IPS DF 6.9 (cell line): ENCODE data around the gene KATNIP.

Experiments
- DNase-seq: peaks from one replicate; pipeline ENCODE4 v3.0.0-alpha.2; 2013; ENCODE audit warnings: low read depth, low spot score
- H3K27ac ChIP-seq: one replicate; pipeline ENCODE4 v1.5.1; 2013; ENCODE audit warnings: low read length, control low read depth
- H3K27me3 ChIP-seq: 2 replicates; pipeline ENCODE4 v1.6.1; 2013; ENCODE audit warnings: mild to moderate bottlenecking, low read length; ENCODE audit not compliant: control insufficient read depth, insufficient read depth
- H3K36me3 ChIP-seq: 2 replicates; pipeline ENCODE4 v1.6.1; 2013; ENCODE audit warnings: low read length; ENCODE audit not compliant: control insufficient read depth, insufficient read depth
- H3K4me1 ChIP-seq: 2 replicates; pipeline ENCODE4 v1.6.1; 2013; ENCODE audit warnings: low read length; ENCODE audit not compliant: control insufficient read depth, insufficient read depth
- H3K4me3 ChIP-seq: 2 replicates; pipeline ENCODE4 v1.5.1; 2013; ENCODE audit warnings: mild to moderate bottlenecking, low read length
- H3K9me3 ChIP-seq: 2 replicates; pipeline ENCODE4 v1.6.1; 2013; ENCODE audit warnings: low read length, inconsistent platforms; ENCODE audit not compliant: control insufficient read depth, insufficient read depth
- WGBS: extraction: QIAGEN DNeasy Blood & Tissue Kit; methylation state at CpG from one replicate; pipeline ENCODE4 v1.1.7; 2013; ENCODE audit warnings: mixed read lengths, missing lambda C conversion rate; ENCODE audit not compliant: insufficient read length, insufficient coverage; 5-methylcytosine and 5-hydroxymethylcytosine counted together

KATNIP gene

GRCh38 chr16:27579087-27579980 lies 29.4 kb downstream of the KATNIP start:
- no peak overlapping the region for H3K27ac ChIP-seq
- H3K27me3 ChIP-seq, result no peaks in the 10 kb centered on the region
- no peaks in the 10 kb centered on the region for H3K36me3 ChIP-seq
- no peaks in the 10 kb centered on the region for H3K4me1 ChIP-seq
- no peak for DNase-seq
- H3K9me3 ChIP-seq, result no peaks in the 10 kb centered on the region
- WGBS, result no CpG with 5 or more reads among the region's 4 CpGs
- H3K4me3 ChIP-seq, result no peak overlapping the region

DNA sequence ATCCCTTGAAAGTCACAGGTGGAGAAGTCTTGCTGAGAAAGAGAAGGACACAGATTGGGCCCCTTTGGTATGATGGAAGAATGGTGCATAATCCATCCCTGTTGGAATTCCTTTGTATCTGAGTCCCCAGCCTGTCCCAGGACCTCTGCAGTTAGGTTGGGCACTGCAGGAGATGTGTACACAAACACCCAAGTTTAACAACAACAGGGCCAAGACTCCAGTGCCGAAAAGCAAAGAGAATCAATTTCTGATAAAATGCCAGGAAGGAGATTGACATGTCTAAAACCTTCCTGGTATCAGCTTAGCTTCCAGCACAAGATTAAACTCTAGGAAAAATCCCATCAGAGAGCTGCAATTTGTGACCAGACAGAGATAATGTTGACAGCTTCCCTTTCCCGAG lies 32.9 kb downstream of the KATNIP start:
- Histone ChIP-seq H3K9me3 (no peaks in the 10 kb centered on the region), H3K4me3 (no peak overlapping the region), H3K27me3 (no peaks in the 10 kb centered on the region), H3K27ac (no peak overlapping the region), H3K36me3 (no peaks in the 10 kb centered on the region), H3K4me1 (no peaks in the 10 kb centered on the region)
- no CpG with 5 or more reads among the region's 2 CpGs for WGBS
- no peak for DNase-seq

GRCh38 chr16:27583634-27584033 lies 33.7 kb downstream of the KATNIP start:
- no peak overlapping the region for H3K4me3 ChIP-seq
- H3K36me3 ChIP-seq, result no peaks in the 10 kb centered on the region
- H3K4me1 ChIP-seq, result no peaks in the 10 kb centered on the region
- no CpG with 5 or more reads among the region's 1 CpG for WGBS
- no peaks in the 10 kb centered on the region for H3K27me3 ChIP-seq
- H3K9me3 ChIP-seq, result no peaks in the 10 kb centered on the region
- H3K27ac ChIP-seq, result no peak overlapping the region
- DNase-seq, result no peak

- no peaks in the 10 kb centered on the region for H3K4me1 ChIP-seq
- no peaks in the 10 kb centered on the region for H3K36me3 ChIP-seq
- H3K27me3 ChIP-seq, result no peaks in the 10 kb centered on the region
- WGBS, result no CpG with 5 or more reads among the region's 5 CpGs
- no peak for DNase-seq
- no peak overlapping the region for H3K4me3 ChIP-seq
- H3K9me3 ChIP-seq, result no peaks in the 10 kb centered on the region
- no peak overlapping the region for H3K27ac ChIP-seq
These were observed 35.3 kb downstream of the KATNIP start for GRCh38 chr16:27585200-27585599.

- Histone ChIP-seq H3K4me1 (no peaks in the 10 kb centered on the region), H3K4me3 (no peak overlapping the region), H3K9me3 (no peaks in the 10 kb centered on the region), H3K27me3 (no peaks in the 10 kb centered on the region), H3K27ac (no peak overlapping the region), H3K36me3 (no peaks in the 10 kb centered on the region)
- no peak for DNase-seq
- no CpG with 5 or more reads among the region's 8 CpGs for WGBS
These were observed 36.8 kb downstream of the KATNIP start for GRCh38 chr16:27586711-27587110.

- Histone ChIP-seq H3K27ac (no peak overlapping the region), H3K36me3 (no peaks in the 10 kb centered on the region), H3K9me3 (no peaks in the 10 kb centered on the region), H3K4me3 (no peak overlapping the region), H3K27me3 (no peaks in the 10 kb centered on the region), H3K4me1 (no peaks in the 10 kb centered on the region)
- WGBS, result no CpG with 5 or more reads among the region's 3 CpGs
- DNase-seq, result no peak
These were observed 38.1 kb downstream of the KATNIP start for GRCh38 chr16:27588057-27588456.

DNA sequence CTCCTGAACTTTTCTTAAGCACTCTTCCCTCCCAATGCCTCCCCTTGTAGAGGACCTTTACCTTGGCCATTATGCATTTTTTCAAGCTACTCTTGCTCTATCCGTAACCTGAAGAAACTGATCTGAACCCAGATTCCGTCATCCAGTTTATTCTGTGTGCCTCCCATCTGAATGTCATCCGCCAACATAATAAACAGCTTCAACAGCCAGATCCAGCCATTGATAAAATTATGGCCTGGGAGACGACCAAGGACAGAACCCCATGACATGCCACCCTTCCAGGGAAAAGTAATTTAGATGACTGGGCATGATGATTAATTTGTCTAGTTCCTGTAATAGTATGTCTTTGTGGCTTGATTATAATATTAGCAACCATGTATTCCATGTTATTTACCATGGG lies 41.9 kb downstream of the KATNIP start:
- Histone ChIP-seq H3K36me3 (no peaks in the 10 kb centered on the region), H3K4me3 (no peak overlapping the region), H3K27ac (no peak overlapping the region), H3K27me3 (no peaks in the 10 kb centered on the region), H3K4me1 (no peaks in the 10 kb centered on the region), H3K9me3 (no peaks in the 10 kb centered on the region)
- WGBS, result no CpG with 5 or more reads among the region's 4 CpGs
- DNase-seq, result no peak

GRCh38 chr16:27595475-27595874 lies 45.5 kb downstream of the KATNIP start:
- H3K9me3 ChIP-seq, result no peaks in the 10 kb centered on the region
- WGBS, result no CpG with 5 or more reads among the region's 4 CpGs
- no peak overlapping the region for H3K27ac ChIP-seq
- H3K4me3 ChIP-seq, result no peak overlapping the region
- DNase-seq, result no peak
- H3K36me3 ChIP-seq, result no peaks in the 10 kb centered on the region
- H3K4me1 ChIP-seq, result peaks cover 3% of the 10 kb centered on the region
- no peaks in the 10 kb centered on the region for H3K27me3 ChIP-seq

GRCh38 chr16:27595993-27596392 lies 46.0 kb downstream of the KATNIP start:
- no peaks in the 10 kb centered on the region for H3K9me3 ChIP-seq
- no peaks in the 10 kb centered on the region for H3K36me3 ChIP-seq
- no CpG with 5 or more reads among the region's 6 CpGs for WGBS
- no peak for DNase-seq
- H3K4me1 ChIP-seq, result peaks cover 3% of the 10 kb centered on the region
- no peak overlapping the region for H3K4me3 ChIP-seq
- no peaks in the 10 kb centered on the region for H3K27me3 ChIP-seq
- no peak overlapping the region for H3K27ac ChIP-seq

- Histone ChIP-seq H3K27me3 (no peaks in the 10 kb centered on the region), H3K4me3 (no peak overlapping the region), H3K4me1 (peaks cover 4% of the 10 kb centered on the region), H3K9me3 (no peaks in the 10 kb centered on the region), H3K36me3 (no peaks in the 10 kb centered on the region), H3K27ac (no peak overlapping the region)
- DNase-seq, result no peak
- no CpG with 5 or more reads among the region's 4 CpGs for WGBS
These were observed 46.5 kb downstream of the KATNIP start for GRCh38 chr16:27596411-27596810.

DNA sequence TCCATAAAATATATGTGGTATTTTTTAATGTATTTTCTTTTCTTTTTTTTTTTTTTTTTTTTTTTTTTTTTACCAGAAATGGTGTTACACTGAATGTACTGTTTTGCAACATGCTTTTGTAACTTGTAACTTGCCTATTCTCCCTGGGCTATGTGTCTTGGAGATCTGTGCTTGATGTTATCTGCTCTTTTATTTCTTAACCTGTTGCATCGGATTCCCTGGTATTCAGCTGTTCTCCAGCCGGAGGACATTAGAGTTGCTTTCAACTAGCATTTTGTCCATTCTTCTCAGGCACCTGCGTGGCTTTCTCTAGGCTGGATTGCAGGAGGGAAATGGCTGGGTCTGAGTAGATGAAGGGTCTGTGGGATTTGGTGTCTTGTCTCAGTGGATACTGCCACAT lies 47.4 kb downstream of the KATNIP start:
- Histone ChIP-seq H3K27ac (no peak overlapping the region), H3K27me3 (no peaks in the 10 kb centered on the region), H3K4me1 (peaks cover 4% of the 10 kb centered on the region), H3K4me3 (no peak overlapping the region), H3K36me3 (no peaks in the 10 kb centered on the region; the same call in 1 of the 2 replicates), H3K9me3 (no peaks in the 10 kb centered on the region)
- DNase-seq, result no peak
- no CpG with 5 or more reads among the region's 3 CpGs for WGBS
